Mesendoderm (in vitro differentiated cells): ENCODE data around the gene ESAM.

ENCODE experiments used
- DNase-seq: peaks from one replicate; pipeline ENCODE4 v3.0.0; 2013
- H2AK5ac ChIP-seq: 2 replicates; pipeline ENCODE4 v1.6.1; 2013; ENCODE audit warnings: low read length, inconsistent platforms
- H2BK120ac ChIP-seq: 2 replicates; pipeline ENCODE4 v1.6.1; 2013; ENCODE audit warnings: low read depth, mild to moderate bottlenecking, low read length, moderate library complexity, mixed read lengths
- H2BK15ac ChIP-seq: replicated peaks from 2 replicates; pipeline ENCODE4 v1.6.1; 2013; ENCODE audit warnings: low read depth, mild to moderate bottlenecking, moderate library complexity
- H2BK5ac ChIP-seq: 2 replicates; pipeline ENCODE4 v1.6.1; 2013; ENCODE audit warnings: low read length, inconsistent platforms
- H3K18ac ChIP-seq: 2 replicates; pipeline ENCODE4 v1.6.1; 2013; ENCODE audit warnings: mild to moderate bottlenecking, low read length, mixed read lengths
- H3K23ac ChIP-seq: one replicate; pipeline ENCODE4 v1.6.1; 2013; ENCODE audit warnings: low read length
- H3K27ac ChIP-seq: 2 replicates; pipeline ENCODE4 v1.5.1; 2013; ENCODE audit warnings: low read depth, mild to moderate bottlenecking, inconsistent platforms, low read length, moderate library complexity
- H3K27me3 ChIP-seq: 2 replicates; pipeline ENCODE4 v1.6.1; 2013; ENCODE audit warnings: low read length, control low read depth, mild to moderate bottlenecking, inconsistent platforms; ENCODE audit not compliant: insufficient read depth, poor library complexity
- H3K36me3 ChIP-seq: 2 replicates; pipeline ENCODE4 v1.6.1; 2013; ENCODE audit warnings: low read length, inconsistent platforms; ENCODE audit not compliant: control insufficient read depth, insufficient read depth
- H3K4ac ChIP-seq: one replicate; pipeline ENCODE4 v1.6.1; 2013; ENCODE audit warnings: low read depth, mild to moderate bottlenecking, low read length, moderate library complexity
- H3K4me1 ChIP-seq: 2 replicates; pipeline ENCODE4 v1.6.1; 2013; ENCODE audit warnings: low read depth, low read length, inconsistent platforms; ENCODE audit not compliant: control insufficient read depth
- H3K4me2 ChIP-seq: 2 replicates; pipeline ENCODE4 v1.6.1; 2013; ENCODE audit warnings: low read length
- H3K4me3 ChIP-seq: 2 replicates; pipeline ENCODE4 v1.5.1; 2013; ENCODE audit warnings: mild to moderate bottlenecking, low read length
- H3K56ac ChIP-seq: one replicate; pipeline ENCODE4 v1.6.1; 2013; ENCODE audit warnings: low read length
- H3K79me1 ChIP-seq: 2 replicates; pipeline ENCODE4 v1.6.1; 2013; ENCODE audit warnings: low read length, inconsistent platforms
- H3K79me2 ChIP-seq: 2 replicates; pipeline ENCODE4 v1.6.1; 2013; ENCODE audit warnings: mild to moderate bottlenecking, low read length; ENCODE audit not compliant: control insufficient read depth, insufficient read depth
- H3K9ac ChIP-seq: 2 replicates; pipeline ENCODE4 v1.6.1; 2013; ENCODE audit warnings: low read length, inconsistent platforms
- H4K5ac ChIP-seq: one replicate; pipeline ENCODE4 v1.6.1; 2013; ENCODE audit warnings: low read length
- H4K8ac ChIP-seq: one replicate; pipeline ENCODE4 v1.6.1; 2013; ENCODE audit warnings: low read depth, mild to moderate bottlenecking, control low read depth, low read length, moderate library complexity
- WGBS: extraction: QIAGEN DNeasy Blood & Tissue Kit; methylation state at CpG from one replicate; pipeline ENCODE4 v1.1.7; 2013; ENCODE audit warnings: low lambda C conversion rate, missing lambda C conversion rate; ENCODE audit not compliant: insufficient coverage; ENCODE audit errors: extremely low coverage; 5-methylcytosine and 5-hydroxymethylcytosine counted together

The ESAM gene

DNA sequence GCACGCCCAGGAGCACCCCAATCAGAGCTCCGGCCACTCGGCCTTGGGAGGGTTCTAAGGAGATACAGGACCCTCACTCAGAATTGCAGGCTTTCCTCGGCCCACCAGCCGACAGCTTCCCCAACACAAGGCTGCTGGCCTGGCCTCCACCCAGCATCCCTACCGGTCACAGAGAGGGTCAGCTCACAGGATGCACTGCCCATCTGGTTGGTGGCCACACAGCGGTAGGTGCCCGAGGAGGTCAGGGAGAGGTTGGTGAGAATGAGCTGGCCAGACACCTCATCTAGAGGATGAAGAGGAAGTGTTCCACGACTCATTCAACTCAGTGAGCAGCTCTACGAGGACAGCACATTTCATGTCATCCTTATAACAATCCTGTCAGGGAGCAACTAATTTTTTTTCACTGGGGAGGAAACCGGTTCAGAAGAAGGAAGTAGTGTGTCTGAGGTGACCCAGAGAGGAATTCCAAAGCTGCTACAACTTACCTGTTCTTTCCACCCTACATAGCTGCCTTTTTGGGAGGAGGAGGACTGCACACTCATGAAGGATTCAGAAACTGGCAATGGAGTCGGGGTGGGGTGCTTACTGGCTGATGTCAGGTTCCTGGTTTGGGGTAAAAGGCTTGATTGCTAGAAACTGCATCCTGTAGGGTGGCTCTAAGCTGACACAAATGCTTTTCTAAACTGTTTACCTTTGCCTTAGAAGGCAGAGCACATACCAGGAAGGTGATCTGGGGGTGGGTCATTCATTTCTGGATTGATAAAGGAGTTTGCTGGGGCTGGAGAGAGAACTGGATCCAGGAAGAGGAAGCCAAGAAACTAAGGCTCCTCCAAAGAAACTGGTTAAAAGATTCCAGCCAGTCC lies 13.4 kb downstream of the ESAM start:
- Histone ChIP-seq H3K4me3 (no peak overlapping the region), H3K56ac (no peak overlapping the region), H3K4me1 (peaks cover 4% of the 10 kb centered on the region), H2BK15ac (no peak overlapping the region), H2AK5ac (no peak overlapping the region), H3K36me3 (no peaks in the 10 kb centered on the region), H3K27ac (no peak overlapping the region), H3K4ac (no peak overlapping the region), H3K27me3 (peaks cover 83% of the 10 kb centered on the region), H4K5ac (no peak overlapping the region), H3K4me2 (no peak overlapping the region), H3K79me2 (no peaks in the 10 kb centered on the region), H3K79me1 (no peaks in the 10 kb centered on the region), H2BK5ac (no peak overlapping the region), H2BK120ac (no peak overlapping the region), H3K23ac (peak overlapping the region; percentile 51), H3K9ac (no peak overlapping the region), H4K8ac (no peak overlapping the region), H3K18ac (no peak overlapping the region)
- no peak for DNase-seq
- no CpG with 5 or more reads among the region's 12 CpGs for WGBS

DNA sequence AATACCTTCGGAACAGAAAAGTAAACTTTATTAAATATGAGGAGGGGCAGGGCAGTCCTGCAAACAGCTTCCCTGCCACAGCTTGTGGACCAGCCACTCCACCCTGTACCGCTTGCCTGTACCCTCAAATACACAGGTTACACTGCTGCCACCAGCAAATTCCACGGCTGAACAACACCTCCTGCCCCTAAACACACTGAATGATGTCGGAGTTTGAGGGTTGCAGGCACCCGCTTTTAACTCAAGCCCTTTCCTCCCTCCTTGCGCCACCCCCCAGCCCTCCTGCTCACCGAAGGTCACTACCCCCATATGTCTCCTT lies 14.0 kb downstream of the ESAM start:
- H3K18ac ChIP-seq: no peak overlapping the region
- WGBS: no CpG with 5 or more reads among the region's 7 CpGs
- no peak overlapping the region for H4K5ac ChIP-seq

DNA sequence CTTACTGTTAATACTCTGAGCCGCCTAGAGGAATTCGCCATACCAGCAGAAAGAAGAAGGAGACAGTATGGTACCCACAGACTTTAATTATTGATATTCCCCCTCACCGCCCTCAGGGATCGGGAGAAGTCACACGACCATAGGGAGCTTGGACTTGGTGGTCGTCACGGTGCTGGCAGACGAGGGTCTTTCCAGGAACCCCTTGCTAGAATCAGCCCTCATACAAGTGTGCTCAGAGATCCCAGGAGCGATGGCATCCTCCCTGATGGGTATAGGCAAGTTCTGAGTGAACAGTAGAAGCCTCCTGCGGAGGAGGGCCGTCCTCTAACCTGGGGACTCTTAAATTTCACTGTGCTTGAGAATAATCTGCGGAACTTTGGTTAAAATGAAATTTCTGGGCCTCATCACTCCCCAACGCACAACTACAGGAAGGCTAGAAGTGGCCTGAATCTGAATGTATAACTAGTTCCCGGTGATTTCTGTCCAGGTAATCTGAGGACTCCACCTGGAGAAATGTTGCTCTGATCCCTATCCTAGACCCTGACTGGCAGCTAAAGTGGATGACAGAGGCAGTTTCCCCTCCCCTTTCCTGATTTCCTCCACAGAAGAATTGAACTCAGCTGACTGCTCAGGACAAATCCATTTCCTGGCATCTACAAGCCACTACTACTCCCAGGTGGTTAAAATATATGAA lies 14.5 kb downstream of the ESAM start:
- Histone ChIP-seq H3K36me3 (no peaks in the 10 kb centered on the region), H3K9ac (no peak overlapping the region), H2AK5ac (no peak overlapping the region), H4K5ac (no peak overlapping the region), H3K4me2 (no peak overlapping the region), H4K8ac (no peak overlapping the region), H3K27ac (no peak overlapping the region), H3K56ac (no peak overlapping the region), H3K27me3 (peaks cover 89% of the 10 kb centered on the region), H3K79me2 (no peaks in the 10 kb centered on the region), H3K18ac (no peak overlapping the region), H2BK5ac (no peak overlapping the region), H2BK120ac (no peak overlapping the region), H2BK15ac (no peak overlapping the region), H3K4me3 (no peak overlapping the region), H3K4ac (no peak overlapping the region), H3K79me1 (no peaks in the 10 kb centered on the region), H3K23ac (no peak overlapping the region), H3K4me1 (peaks cover under 1% of the 10 kb centered on the region)
- no peak for DNase-seq
- no CpG with 5 or more reads among the region's 14 CpGs for WGBS

More for the DNA sequence above, 14.0 kb downstream of the ESAM start:
- H3K79me2 ChIP-seq: no peaks in the 10 kb centered on the region
- H3K4me3 ChIP-seq: no peak overlapping the region
- no peak overlapping the region for H3K27ac ChIP-seq
- H3K4me2 ChIP-seq: no peak overlapping the region
- H3K36me3 ChIP-seq: no peaks in the 10 kb centered on the region
- H3K27me3 ChIP-seq: peaks cover 88% of the 10 kb centered on the region
- H2AK5ac ChIP-seq: no peak overlapping the region
- peaks cover 4% of the 10 kb centered on the region for H3K4me1 ChIP-seq
- H3K23ac ChIP-seq: no peak overlapping the region
- no peak overlapping the region for H2BK15ac ChIP-seq
- H2BK5ac ChIP-seq: no peak overlapping the region
- no peaks in the 10 kb centered on the region for H3K79me1 ChIP-seq
- H3K9ac ChIP-seq: no peak overlapping the region
- H4K8ac ChIP-seq: no peak overlapping the region
- DNase-seq: no peak
- H3K4ac ChIP-seq: no peak overlapping the region
- no peak overlapping the region for H2BK120ac ChIP-seq
- no peak overlapping the region for H3K56ac ChIP-seq

DNA sequence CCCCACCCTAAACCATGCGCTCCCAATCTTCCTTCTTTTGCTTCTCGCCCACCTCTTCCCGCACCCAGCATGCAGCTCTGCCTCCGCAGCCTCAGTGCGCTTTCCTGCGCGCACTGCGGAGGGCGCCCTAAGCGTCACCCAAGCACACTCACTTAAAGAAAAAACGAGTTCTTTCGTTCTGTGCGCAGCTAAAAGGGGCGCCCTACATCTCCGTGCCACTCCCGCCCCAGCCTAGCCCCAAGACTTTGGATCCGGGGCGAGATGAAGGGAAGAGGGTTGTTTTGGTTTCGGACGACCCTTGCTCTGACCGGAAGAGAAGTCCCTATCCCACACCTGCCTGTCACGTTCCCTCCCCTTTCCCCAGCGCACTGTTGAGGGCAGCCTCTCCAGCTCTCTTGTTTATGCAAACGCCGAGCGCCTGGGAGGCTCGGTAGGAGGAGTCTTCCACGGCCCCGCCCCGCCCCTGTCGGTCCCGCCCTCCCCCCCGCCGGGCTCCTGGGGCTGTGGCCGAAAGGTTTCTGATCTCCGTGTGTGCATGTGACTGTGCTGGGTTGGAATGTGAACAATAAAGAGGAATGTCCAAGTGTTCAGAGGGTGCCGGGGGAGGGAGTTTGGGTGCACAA lies 15.4 kb downstream of the ESAM start:
- Histone ChIP-seq H4K5ac (no peak overlapping the region), H3K4me3 (peak overlapping the region; percentile 80), H3K79me2 (no peaks in the 10 kb centered on the region), H3K27me3 (peaks cover 89% of the 10 kb centered on the region), H3K4ac (no peak overlapping the region), H3K27ac (no peak overlapping the region), H3K23ac (no peak overlapping the region), H3K9ac (peak overlapping the region; percentile 47), H4K8ac (no peak overlapping the region), H2BK5ac (no peak overlapping the region), H3K79me1 (no peaks in the 10 kb centered on the region), H3K18ac (no peak overlapping the region), H2BK15ac (no peak overlapping the region), H3K56ac (peak overlapping the region; percentile 81), H2AK5ac (no peak overlapping the region), H3K4me2 (peak overlapping the region; percentile 92), H3K4me1 (no peaks in the 10 kb centered on the region), H3K36me3 (no peaks in the 10 kb centered on the region), H2BK120ac (no peak overlapping the region)
- DNase-seq: peak; percentile 93
- no CpG with 5 or more reads among the region's 37 CpGs for WGBS

DNA sequence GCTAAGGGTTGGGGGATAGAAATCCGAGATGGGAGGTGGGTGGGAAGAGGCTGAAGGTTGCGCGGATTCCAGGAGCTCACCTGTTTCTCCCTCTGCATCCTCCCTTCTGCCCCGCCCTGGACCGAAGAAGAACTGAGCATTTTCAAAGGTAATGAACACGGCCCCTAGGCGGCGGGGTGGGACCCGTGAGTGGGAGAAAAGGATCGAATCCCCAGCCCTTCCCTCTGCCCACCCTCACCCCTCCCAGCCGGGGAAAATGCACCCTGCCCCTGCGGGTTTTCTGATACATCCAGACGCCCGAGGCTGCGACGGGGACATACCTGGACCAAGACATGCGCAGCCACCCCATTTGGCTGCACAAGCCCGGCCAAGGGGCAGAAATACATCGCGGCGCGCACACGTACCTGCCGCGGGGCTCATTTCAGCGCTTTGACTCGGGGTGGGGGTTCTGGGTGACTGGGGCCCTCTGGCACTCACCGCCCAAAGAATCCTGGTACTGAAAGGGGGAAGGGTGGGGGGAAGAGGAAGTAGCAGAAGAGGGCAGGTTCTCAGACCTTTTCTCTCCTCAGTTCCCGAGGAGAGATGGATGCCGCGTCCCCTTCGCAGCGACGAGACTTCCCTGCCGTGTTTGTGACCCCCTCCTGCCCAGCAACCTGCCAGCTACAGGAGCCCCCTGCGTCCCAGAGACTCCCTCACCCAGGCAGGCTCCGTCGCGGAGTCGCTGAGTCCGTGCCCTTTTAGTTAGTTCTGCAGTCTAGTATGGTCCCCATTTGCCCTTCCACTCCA lies 16.1 kb downstream of the ESAM start:
- H3K27me3 ChIP-seq: peaks cover 89% of the 10 kb centered on the region

More for the DNA sequence above, 16.1 kb downstream of the ESAM start:
- Histone ChIP-seq H3K4me1 (no peaks in the 10 kb centered on the region), H3K4me3 (peak overlapping the region; percentile 80), H2BK15ac (no peak overlapping the region), H3K4me2 (peak overlapping the region; percentile 92), H3K4ac (no peak overlapping the region), H2BK120ac (no peak overlapping the region), H3K79me2 (no peaks in the 10 kb centered on the region), H2BK5ac (no peak overlapping the region), H4K8ac (no peak overlapping the region), H2AK5ac (no peak overlapping the region), H3K36me3 (no peaks in the 10 kb centered on the region), H3K9ac (peak overlapping the region; percentile 47), H4K5ac (no peak overlapping the region), H3K27ac (no peak overlapping the region), H3K79me1 (no peaks in the 10 kb centered on the region), H3K18ac (no peak overlapping the region), H3K56ac (peak overlapping the region; percentile 81), H3K23ac (no peak overlapping the region)
- DNase-seq: no peak
- no CpG with 5 or more reads among the region's 41 CpGs for WGBS
